ENCODE results near the gene KIF22.

KIF22 gene

DNA sequence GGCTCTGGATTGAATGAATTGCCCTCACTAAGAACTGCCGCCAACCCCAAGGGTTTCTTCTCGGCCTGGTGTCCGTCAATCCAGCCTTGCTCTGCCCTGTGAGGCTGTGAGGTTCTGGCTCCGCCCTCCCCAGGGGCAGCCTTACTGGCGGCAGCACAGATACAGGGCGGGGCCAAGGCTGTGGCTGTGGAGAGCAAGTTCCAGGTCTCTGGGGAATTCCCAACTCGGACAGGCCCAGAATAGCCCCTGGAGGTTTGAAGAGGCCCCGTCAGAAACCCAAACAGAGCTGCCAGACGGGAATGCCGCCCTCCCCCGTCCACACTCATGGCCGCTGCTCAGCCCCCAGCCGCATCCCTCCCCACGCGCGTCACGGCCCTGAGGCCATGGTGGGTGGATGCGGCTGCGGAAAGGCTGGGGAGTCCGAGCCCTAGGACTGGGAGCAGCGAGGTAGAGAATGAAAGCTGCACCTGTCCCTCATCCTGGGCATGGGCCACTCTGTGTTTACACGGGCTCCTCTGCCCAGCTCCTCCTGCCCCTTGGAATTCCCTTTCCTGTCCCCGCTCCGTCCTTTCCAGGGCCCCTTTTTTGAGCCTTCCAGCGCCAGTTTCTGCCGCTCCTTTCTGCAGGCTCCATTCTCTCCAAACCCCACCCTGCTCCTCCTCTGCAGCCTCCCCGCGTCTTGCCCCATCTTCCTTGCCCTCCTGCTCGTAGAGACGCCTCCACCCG, 20.8 kb downstream of the KIF22 start:
- in situ Hi-C loops (cut with MboI; ENCODE audit: low pct_unique_long_range_greater_than_20kb, low sequenced_read_pairs), result no loop called here
- DNase-seq, result peak; percentile 87

- peak; percentile 63 for DNase-seq
- in situ Hi-C loops (cut with MboI; ENCODE audit: low pct_unique_long_range_greater_than_20kb, low sequenced_read_pairs), result no loop called here
Observed at GRCh38 chr16:29811896-29812665, 21.5 kb downstream of the KIF22 start, which contains the start of gene PRRT2. PRRT2 (plus strand) TSS chr16:29812193; CDS start chr16:29813055, 862 bp downstream.

GRCh38 chr16:29812754-29813643, 22.4 kb downstream of the KIF22 start:
- in situ Hi-C loops (cut with MboI; ENCODE audit: low pct_unique_long_range_greater_than_20kb, low sequenced_read_pairs), result no loop called here
- DNase-seq, result no peak

GRCh38 chr16:29813644-29814562, 23.4 kb downstream of the KIF22 start:
- in situ Hi-C loops (cut with MboI; ENCODE audit: low pct_unique_long_range_greater_than_20kb, low sequenced_read_pairs), result no loop called here
- no peak for DNase-seq

DNA sequence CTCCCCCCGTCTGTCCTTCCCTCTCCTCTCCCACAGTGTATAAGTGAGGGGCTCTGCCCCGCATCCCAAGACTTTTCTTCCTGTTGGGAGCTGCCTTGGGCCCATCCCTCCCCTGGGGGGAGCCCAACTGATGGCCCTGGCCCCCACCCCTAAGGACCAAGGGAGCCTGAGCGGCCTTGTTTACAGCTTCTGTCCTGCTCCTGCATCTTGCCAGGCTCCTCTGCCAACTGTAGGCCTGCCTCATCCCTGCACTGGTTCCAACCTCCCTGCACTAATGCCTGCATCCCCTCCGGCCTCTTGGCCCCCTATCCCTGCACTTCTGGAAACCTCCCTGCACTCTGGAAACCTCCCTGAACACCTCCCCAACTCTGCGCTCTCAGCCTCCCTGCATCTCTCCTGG, 24.0 kb downstream of the KIF22 start:
- DNase-seq, result no peak
- in situ Hi-C loops (cut with MboI; ENCODE audit: low pct_unique_long_range_greater_than_20kb, low sequenced_read_pairs), result no loop called here

GRCh38 chr16:29815032-29815721, 24.6 kb downstream of the KIF22 start:
- in situ Hi-C loops (cut with MboI; ENCODE audit: low pct_unique_long_range_greater_than_20kb, low sequenced_read_pairs), result no loop called here
- DNase-seq, result peak; percentile 18

DNA sequence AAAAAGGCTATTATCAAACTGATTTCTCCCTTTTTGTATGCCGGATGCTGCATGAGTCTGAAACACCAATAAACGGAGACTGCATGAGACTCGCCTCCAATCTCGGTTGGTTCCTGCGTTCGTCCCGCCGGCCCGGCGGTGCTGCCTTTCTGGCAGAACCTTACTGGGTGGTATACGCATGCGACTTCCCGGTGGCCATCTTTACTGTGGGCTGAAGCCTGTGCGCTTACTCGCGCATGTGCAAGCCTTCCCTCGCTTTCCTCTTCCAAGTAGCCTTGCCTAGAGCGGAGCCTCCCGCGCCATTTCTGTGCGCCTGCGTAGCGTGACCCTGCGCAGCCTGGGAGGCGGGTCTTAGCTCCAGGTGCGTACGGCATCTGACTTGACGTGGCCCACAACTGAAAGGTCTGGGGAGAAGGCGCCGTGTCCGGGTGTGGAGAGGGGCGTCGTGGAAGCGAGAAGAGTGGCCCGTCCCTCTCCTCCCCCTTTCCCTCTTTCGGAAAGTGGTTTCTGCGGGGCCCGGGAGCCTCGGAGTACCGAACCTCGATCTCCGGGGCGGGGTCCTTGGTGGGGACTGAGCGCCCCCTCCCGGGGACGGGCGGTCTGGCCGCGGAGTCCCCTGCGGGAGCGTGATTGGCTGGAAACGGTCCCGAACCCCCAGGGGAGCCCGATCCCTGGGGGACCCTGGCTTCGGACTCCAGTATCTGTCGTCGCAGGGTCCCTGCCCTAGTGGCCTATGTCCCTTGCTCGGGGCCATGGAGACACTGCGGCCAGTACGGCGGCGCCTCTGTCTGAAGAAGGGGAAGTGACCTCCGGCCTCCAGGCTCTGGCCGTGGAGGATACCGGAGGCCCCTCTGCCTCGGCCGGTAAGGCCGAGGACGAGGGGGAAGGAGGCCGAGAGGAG, 25.5 kb downstream of the KIF22 start, which contains the start of gene PAGR1:
Gene PAGR1, plus strand, starts transcription at position 360 of the 901 bp plus-strand sequence. Its CDS starts 374 bp downstream, at position 734.
- peak; percentile 99 for DNase-seq
- in situ Hi-C loops (cut with MboI; ENCODE audit: low pct_unique_long_range_greater_than_20kb, low sequenced_read_pairs), result no loop called here

DNA sequence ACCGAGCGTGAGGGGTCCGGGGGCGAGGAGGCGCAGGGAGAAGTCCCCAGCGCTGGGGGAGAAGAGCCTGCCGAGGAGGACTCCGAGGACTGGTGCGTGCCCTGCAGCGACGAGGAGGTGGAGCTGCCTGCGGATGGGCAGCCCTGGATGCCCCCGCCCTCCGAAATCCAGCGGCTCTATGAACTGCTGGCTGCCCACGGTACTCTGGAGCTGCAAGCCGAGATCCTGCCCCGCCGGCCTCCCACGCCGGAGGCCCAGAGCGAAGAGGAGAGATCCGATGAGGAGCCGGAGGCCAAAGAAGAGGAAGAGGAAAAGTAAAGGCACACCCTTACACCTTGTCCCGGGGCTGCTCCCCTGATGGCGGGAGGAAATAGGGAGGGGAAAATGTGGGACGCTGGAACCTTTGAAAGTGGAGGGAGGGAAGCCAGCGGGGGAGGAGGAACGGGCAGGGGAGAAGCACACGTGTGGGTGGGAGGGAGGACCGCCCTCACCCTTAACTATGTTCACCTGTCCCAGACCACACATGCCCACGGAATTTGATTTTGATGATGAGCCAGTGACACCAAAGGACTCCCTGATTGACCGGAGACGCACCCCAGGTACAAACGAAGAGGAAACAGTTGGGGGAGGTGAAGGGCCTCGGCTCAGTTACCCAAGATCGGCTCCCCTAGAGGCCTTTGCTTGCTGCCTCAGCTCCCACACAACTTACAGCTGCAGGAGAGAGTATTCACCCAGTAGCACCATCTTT, 26.3 kb downstream of the KIF22 start:
- peak; percentile 81 for DNase-seq
- in situ Hi-C loops (cut with MboI; ENCODE audit: low pct_unique_long_range_greater_than_20kb, low sequenced_read_pairs), result no loop called here

DNA sequence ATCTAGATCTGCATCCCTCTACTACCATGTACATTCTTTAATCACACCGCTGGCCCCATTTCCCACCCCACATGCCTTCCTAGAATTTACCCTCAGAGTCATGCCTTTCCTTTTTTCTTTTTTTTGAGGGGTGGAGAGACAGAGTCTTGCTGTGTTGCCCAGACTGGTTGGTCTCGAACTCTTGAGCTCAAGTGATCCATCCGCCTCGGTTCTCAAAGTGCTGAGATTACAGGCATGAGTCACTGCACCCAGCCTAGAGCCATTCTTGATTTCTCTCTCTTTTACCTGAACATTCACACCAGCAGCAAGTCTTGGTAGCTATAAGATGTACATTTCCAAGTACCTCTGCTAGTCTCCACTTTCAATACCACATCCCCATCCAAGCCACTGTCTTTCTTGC, 27.5 kb downstream of the KIF22 start:
- in situ Hi-C loops (cut with MboI; ENCODE audit: low pct_unique_long_range_greater_than_20kb, low sequenced_read_pairs), result no loop called here

DNA sequence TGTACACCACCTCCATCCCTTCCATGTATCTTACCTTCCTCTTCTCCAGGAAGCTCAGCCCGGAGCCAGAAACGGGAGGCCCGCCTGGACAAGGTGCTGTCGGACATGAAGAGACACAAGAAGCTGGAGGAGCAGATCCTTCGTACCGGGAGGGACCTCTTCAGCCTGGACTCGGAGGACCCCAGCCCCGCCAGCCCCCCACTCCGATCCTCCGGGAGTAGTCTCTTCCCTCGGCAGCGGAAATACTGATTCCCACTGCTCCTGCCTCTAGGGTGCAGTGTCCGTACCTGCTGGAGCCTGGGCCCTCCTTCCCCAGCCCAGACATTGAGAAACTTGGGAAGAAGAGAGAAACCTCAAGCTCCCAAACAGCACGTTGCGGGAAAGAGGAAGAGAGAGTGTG, 29.0 kb downstream of the KIF22 start:
- DNase-seq, result no peak
- in situ Hi-C loops (cut with MboI; ENCODE audit: low pct_unique_long_range_greater_than_20kb, low sequenced_read_pairs), result no loop called here

More for the DNA sequence above, 27.5 kb downstream of the KIF22 start:
- DNase-seq, result no peak

GRCh38 chr16:29820271-29820701, 29.7 kb downstream of the KIF22 start, which contains the start of gene MVP:
MVP (plus strand) TSS chr16:29820462; CDS start chr16:29830550, 10,088 bp downstream.
- peak; percentile 51 for DNase-seq
- in situ Hi-C loops (cut with MboI; ENCODE audit: low pct_unique_long_range_greater_than_20kb, low sequenced_read_pairs), result no loop called here

GRCh38 chr16:29820730-29821642, 30.4 kb downstream of the KIF22 start:
- no peak for DNase-seq
- in situ Hi-C loops (cut with MboI; ENCODE audit: low pct_unique_long_range_greater_than_20kb, low sequenced_read_pairs), result no loop called here

- in situ Hi-C loops (cut with MboI; ENCODE audit: low pct_unique_long_range_greater_than_20kb, low sequenced_read_pairs), result no loop called here
- DNase-seq, result no peak
Observed at GRCh38 chr16:29821643-29822115, 31.1 kb downstream of the KIF22 start.

- no peak for DNase-seq
- in situ Hi-C loops (cut with MboI; ENCODE audit: low pct_unique_long_range_greater_than_20kb, low sequenced_read_pairs), result no loop called here
Observed at GRCh38 chr16:29824589-29825144, 34.1 kb downstream of the KIF22 start.

Measured in KBM-7 (cell line).